ENCODE data around the gene DEAF1. TPM values are rescaled to one million over a fixed set of nuclear protein-coding genes. Genes with fewer than 3 reads are reported as not detected.

DEAF1 gene, protein sequence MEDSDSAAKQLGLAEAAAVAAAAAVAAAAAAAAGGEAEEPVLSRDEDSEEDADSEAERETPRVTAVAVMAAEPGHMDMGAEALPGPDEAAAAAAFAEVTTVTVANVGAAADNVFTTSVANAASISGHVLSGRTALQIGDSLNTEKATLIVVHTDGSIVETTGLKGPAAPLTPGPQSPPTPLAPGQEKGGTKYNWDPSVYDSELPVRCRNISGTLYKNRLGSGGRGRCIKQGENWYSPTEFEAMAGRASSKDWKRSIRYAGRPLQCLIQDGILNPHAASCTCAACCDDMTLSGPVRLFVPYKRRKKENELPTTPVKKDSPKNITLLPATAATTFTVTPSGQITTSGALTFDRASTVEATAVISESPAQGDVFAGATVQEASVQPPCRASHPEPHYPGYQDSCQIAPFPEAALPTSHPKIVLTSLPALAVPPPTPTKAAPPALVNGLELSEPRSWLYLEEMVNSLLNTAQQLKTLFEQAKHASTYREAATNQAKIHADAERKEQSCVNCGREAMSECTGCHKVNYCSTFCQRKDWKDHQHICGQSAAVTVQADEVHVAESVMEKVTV
- total RNA-seq (2014; rRNA removed) (31.9 and 42.8 TPM in 2 replicates), Bru-seq, nascent RNA (percentile 70 among the genes with signal in this experiment), BruChase-seq, experiment 1, labeled RNA remaining after a 6-hour chase (percentile 81 among the genes with signal in this experiment), BruChase-seq, experiment 2, labeled RNA remaining after a 2-hour chase (percentile 73 among the genes with signal in this experiment)
- long read RNA-seq, transcript DEAF1-201 (12 exons, 2,500 nt): major isoform, 90 of 255 reads
- long read RNA-seq, partial matches to known transcripts: 40 of 255 reads
- long read RNA-seq, other reads (novel, unspliced or antisense): 125 of 255 reads

DNA sequence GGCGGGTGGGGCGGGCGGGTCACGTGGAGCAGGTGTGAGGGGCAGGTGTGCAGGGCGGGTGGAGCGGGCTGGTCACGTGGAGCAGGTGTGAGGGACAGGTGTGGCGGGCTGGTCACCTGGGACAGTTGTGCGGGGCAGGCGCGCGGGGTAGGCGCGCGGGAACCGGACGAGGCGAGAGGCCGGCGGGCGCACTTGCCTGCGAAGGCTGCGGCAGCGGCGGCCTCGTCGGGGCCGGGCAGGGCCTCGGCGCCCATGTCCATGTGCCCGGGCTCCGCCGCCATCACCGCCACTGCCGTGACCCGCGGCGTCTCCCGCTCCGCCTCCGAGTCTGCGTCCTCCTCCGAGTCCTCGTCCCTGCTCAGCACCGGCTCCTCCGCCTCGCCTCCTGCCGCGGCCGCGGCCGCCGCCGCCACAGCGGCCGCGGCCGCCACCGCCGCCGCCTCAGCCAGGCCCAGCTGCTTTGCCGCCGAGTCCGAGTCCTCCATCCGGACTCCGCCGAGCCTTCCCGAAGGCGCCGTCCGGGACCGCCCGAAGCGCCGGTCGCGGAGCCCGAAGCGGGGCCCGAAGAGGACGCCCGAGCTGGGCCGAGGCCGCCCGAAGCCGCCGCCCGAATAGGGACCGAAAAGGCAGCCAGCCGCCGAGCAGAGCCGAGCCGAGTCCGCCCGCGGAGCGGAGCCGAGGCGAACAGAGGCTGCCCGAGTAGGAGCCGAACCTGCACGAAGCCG is at the start of gene DEAF1:
TSS of gene DEAF1 (minus strand) at position 660 of the 725 bp plus-strand sequence. CDS start at position 485, 175 bp downstream.
- H3K4me3 ChIP-seq (ENCODE audit: low read length): peak within 1 kb of the TSS; percentile 86
- TF ChIP-seq, protein P1, sequence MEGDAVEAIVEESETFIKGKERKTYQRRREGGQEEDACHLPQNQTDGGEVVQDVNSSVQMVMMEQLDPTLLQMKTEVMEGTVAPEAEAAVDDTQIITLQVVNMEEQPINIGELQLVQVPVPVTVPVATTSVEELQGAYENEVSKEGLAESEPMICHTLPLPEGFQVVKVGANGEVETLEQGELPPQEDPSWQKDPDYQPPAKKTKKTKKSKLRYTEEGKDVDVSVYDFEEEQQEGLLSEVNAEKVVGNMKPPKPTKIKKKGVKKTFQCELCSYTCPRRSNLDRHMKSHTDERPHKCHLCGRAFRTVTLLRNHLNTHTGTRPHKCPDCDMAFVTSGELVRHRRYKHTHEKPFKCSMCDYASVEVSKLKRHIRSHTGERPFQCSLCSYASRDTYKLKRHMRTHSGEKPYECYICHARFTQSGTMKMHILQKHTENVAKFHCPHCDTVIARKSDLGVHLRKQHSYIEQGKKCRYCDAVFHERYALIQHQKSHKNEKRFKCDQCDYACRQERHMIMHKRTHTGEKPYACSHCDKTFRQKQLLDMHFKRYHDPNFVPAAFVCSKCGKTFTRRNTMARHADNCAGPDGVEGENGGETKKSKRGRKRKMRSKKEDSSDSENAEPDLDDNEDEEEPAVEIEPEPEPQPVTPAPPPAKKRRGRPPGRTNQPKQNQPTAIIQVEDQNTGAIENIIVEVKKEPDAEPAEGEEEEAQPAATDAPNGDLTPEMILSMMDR (conservative IDR thresholded peaks at IDR 0.05; ENCODE audit: low read depth, low read length): no peak
- TF ChIP-seq EZH2 (IDR thresholded peaks at IDR 0.05; ENCODE audit: low read length, unreplicated experiment) (no peak), EZH2phosphoT487 (IDR thresholded peaks at IDR 0.05; ENCODE audit: borderline replicate concordance, low read length) (no peak)
- CTCF ChIA-PET: no interaction called here
- H3K27ac ChIP-seq (ENCODE audit: low read length): peak within 1 kb of the TSS; percentile 88
- H3K4me2 ChIP-seq (ENCODE audit: low read length): peak within 1 kb of the TSS; percentile 83
- H3K9me3 ChIP-seq (ENCODE audit: low read length): no peaks in the 10 kb centered on the region
- no TSS peak for BruUV-seq (replicated peaks)
- no peaks in the 10 kb centered on the region for H4K20me1 ChIP-seq (ENCODE audit: low read length)
- peaks cover 4% of the 10 kb centered on the region; the same call in 1 of the 2 replicates for H3K36me3 ChIP-seq (ENCODE audit: low read depth, low read length)
- peaks cover 76% of the 10 kb centered on the region for H3K79me2 ChIP-seq (ENCODE audit: low read length)
- no peaks in the 10 kb centered on the region for H3K9me2 ChIP-seq (replicated peaks; ENCODE audit: low read length)
- H3F3A ChIP-seq (ENCODE audit: low read length, unreplicated experiment): no peaks in the 10 kb centered on the region
- H3K4me1 ChIP-seq (ENCODE audit: insufficient read depth, low read length): peaks cover 35% of the 10 kb centered on the region
- peak; percentile 84; the same call in 1 of the 2 replicates for ATAC-seq
- peak within 1 kb of the TSS; percentile 100 for H3K9ac ChIP-seq (ENCODE audit: low read length)
- H3K27me3 ChIP-seq (ENCODE audit: low read length): no peaks in the 10 kb centered on the region
- peak within 1 kb of the TSS; percentile 85 for H2AFZ ChIP-seq (ENCODE audit: low read length)
- peak; percentile 96 for DNase-seq
- intact Hi-C loops (cut with micrococcal nuclease): no loop called here
- POLR2A ChIA-PET (ENCODE audit: unreplicated experiment): interaction anchor here (0.6 to 1.0 kb wide), 3 partner anchors 10 to 68 kb away, joined by 3 to 12 read pairs (median 4); no protein-coding TSS in a partner anchor

DNA sequence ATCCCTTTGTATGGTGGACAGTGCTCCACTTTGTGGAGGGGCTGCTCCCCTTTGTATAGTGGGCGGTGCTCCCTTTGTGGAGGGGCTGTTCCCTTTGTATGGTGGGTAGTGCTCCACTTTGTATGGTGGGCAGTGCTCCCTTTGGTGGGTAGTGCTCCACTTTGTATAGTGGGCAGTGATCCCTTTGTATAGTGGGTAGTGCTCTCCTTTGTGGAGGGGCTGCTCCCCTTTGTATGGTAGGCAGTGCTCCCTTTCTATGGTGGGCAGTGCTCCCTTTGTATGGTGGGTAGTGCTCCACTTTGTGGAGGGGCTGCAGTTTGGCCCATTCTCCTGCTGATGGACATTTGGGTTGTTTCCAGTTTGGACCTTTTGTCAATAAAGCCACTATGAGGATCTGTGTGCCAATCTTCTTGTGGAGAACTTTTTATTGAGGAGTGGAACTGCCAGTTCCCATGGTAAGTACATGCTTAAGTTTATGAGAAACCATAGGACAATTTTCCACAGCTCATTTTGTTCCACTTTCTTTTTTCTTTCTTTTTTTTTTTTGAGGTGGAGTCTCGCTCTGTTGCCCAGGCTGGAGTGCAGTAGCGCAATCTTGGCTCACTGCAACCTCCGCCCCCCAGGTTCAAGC is 47.7 kb upstream of the DEAF1 start:
- Histone ChIP-seq H2AFZ (ENCODE audit: low read length) (no peak overlapping the region), H3K27me3 (ENCODE audit: low read length) (no peaks in the 10 kb centered on the region), H3K4me2 (ENCODE audit: low read length) (no peak overlapping the region), H3K4me1 (ENCODE audit: insufficient read depth, low read length) (no peaks in the 10 kb centered on the region), H3K9me3 (ENCODE audit: low read length) (no peaks in the 10 kb centered on the region), H3K9me2 (replicated peaks; ENCODE audit: low read length) (no peaks in the 10 kb centered on the region), H3K36me3 (ENCODE audit: low read depth, low read length) (no peaks in the 10 kb centered on the region), H3K9ac (ENCODE audit: low read length) (no peak overlapping the region), H3K27ac (ENCODE audit: low read length) (no peak overlapping the region), H4K20me1 (ENCODE audit: low read length) (no peaks in the 10 kb centered on the region), H3K79me2 (ENCODE audit: low read length) (peaks cover 5% of the 10 kb centered on the region), H3K4me3 (ENCODE audit: low read length) (no peak overlapping the region), H3F3A (ENCODE audit: low read length, unreplicated experiment) (no peaks in the 10 kb centered on the region)
- ATAC-seq (no peak), DNase-seq (no peak)
- ChIA-PET POLR2A (ENCODE audit: unreplicated experiment) (no interaction called here), CTCF (no interaction called here)
- TF ChIP-seq EZH2 (IDR thresholded peaks at IDR 0.05; ENCODE audit: low read length, unreplicated experiment) (no peak), EZH2phosphoT487 (IDR thresholded peaks at IDR 0.05; ENCODE audit: borderline replicate concordance, low read length) (no peak)
- TF ChIP-seq, protein P1 (conservative IDR thresholded peaks at IDR 0.05; ENCODE audit: low read depth, low read length): no peak
- intact Hi-C loops (cut with micrococcal nuclease): no loop called here
- no TSS peak for BruUV-seq (replicated peaks)

All from PC-3 (cell line).